ENCODE results near the gene IDUA.
"Not testable (repeated sequence)": the region's sequence is repeated elsewhere in the genome, so short reads cannot be mapped to it uniquely, and the experiment has no call there.

The IDUA gene

DNA sequence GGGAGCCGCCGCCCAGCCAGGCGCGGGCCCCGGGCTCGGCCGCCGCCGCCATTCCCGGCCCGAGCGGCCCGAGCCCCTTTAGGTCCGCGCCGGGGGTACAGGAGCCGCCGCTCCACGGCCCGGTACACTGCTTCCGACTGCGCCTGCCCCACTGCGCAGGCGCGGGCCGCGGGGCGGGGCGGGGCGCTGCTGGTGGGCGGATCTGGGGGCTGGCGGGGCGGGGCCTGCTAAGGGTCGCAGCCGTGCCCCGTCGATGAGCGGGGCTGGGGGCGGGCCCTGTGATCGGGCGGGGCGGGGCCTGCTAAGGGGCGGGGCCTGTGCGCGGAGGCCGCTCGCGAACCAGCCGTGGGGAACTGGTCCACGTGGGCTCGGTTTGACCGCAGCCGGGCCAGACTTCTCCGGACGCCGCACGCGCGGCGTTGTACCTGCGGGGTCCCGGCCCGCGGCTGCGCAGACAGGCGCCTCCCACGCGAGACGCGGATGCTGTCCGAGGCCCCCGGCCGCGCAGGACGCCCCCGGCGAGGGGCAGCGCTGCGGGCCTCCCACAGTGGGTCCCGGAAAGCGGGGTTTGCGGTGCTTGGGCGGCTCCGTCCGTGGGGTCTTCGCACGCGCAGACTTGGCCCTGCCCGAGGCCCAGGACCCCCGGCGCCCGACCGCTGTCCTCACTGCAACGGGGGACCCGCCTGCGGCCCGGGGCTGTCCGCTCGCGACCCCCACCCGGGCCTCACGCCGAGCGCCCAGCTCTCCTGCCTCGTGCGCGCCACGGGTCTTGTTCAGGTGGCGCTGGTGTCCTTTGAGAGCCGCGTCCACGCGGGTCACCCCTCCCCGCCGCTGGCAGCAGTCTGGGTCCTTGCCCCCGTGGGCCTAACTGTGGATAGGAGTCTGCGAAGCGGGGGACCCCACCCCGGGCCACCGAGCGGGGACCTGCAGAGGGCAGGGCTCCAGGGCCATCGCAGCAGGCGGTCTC is 13.1 kb upstream of the IDUA start, which contains the start of gene DGKQ:
Gene DGKQ, minus strand, starts transcription at position 139 of the 967 bp plus-strand sequence. Its CDS starts 87 bp downstream, at position 52.
- peak; percentile 88 for DNase-seq (ENCODE audit: low read depth)
- TF ChIP-seq, protein P1, sequence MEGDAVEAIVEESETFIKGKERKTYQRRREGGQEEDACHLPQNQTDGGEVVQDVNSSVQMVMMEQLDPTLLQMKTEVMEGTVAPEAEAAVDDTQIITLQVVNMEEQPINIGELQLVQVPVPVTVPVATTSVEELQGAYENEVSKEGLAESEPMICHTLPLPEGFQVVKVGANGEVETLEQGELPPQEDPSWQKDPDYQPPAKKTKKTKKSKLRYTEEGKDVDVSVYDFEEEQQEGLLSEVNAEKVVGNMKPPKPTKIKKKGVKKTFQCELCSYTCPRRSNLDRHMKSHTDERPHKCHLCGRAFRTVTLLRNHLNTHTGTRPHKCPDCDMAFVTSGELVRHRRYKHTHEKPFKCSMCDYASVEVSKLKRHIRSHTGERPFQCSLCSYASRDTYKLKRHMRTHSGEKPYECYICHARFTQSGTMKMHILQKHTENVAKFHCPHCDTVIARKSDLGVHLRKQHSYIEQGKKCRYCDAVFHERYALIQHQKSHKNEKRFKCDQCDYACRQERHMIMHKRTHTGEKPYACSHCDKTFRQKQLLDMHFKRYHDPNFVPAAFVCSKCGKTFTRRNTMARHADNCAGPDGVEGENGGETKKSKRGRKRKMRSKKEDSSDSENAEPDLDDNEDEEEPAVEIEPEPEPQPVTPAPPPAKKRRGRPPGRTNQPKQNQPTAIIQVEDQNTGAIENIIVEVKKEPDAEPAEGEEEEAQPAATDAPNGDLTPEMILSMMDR (conservative IDR thresholded peaks at IDR 0.05; ENCODE audit: low read depth, low read length), result no peak
- H3K4me3 ChIP-seq (ENCODE audit: low read depth, low read length), result peak within 1 kb of the TSS; percentile 71

DNA sequence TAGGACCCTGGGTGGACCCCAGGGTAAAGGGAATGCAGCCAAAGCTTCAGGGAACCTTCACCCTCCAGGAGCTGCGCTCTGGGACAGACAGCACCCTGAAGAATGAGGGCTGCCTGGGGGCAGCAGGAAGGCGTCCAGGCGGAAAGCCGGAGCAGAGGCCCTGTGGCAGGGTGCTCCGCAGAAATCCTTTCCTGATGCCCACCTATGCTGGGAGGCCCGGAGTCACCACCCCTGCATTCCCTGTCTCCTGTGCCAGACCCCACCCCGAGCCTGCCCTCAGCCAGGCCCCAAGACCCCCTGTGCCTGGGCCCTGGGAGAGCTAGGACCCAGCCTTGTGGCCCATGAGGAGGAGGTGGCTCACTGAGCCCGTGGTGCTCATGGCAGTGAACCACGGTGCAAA is 12.2 kb upstream of the IDUA start:
- no peak overlapping the region for H3K4me3 ChIP-seq (ENCODE audit: low read depth, low read length)
- no peak for DNase-seq (ENCODE audit: low read depth)
- TF ChIP-seq, protein P1 (conservative IDR thresholded peaks at IDR 0.05; ENCODE audit: low read depth, low read length), result no peak

DNA sequence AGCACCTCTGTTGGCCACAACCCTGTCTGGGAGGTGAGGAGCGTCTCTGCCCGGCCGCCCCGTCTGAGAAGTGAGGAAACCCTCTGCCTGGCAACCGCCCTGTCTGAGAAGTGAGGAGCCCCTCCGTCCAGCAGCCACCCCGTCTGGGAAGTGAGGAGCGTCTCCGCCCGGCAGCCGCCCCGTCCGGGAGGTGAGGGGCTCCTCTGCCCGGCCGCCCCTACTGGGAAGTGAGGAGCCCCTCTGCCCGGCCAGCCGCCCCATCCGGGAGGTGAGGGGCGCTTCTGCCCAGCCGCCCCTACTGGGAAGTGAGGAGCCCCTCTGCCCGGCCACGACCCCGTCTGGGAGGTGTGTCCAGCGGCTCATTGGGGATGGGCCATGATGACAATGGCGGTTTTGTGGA is 10.8 kb upstream of the IDUA start:
- not testable (repeated sequence) for DNase-seq (ENCODE audit: low read depth); H3K4me3 ChIP-seq (ENCODE audit: low read depth, low read length)

DNA sequence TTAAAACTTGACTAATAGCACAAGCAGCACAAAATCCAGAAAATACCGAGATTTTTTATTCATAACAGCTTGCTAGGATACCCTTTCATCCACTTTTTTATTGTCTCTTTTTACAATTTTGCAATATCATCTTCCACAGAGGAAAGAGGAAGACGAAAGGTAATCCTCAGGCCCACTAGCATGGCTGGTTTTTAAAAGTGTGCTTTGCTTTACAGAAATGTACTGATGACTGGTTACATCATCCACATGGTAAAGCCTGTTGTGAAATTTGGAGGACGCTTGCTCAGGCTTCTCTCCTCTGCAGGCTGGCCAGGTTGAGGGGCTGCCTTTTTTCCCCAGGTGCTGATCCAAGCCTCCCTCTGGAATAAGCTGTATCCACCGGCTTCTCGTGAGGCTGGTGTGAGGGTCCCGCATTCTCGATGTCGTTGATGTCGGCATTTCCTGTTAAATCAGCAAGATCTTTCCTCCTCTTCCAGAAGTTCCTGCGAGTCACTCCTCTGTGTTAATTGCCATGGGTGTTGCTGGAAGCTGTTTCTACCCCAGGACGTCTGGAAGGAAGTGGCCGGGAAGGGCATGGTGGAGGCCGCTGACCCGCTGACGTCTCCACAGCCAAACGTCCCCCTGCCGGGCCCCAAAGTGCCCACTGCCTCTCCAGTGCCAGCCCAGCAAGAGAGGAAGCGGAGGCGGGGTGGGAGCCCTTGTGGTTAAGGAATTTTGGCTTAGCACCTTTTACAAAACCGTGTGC is 7.7 kb upstream of the IDUA start:
- no peak overlapping the region for H3K4me3 ChIP-seq (ENCODE audit: low read depth, low read length)
- TF ChIP-seq, protein P1 (conservative IDR thresholded peaks at IDR 0.05; ENCODE audit: low read depth, low read length), result no peak
- peak; percentile 74 for DNase-seq (ENCODE audit: low read depth)

DNA sequence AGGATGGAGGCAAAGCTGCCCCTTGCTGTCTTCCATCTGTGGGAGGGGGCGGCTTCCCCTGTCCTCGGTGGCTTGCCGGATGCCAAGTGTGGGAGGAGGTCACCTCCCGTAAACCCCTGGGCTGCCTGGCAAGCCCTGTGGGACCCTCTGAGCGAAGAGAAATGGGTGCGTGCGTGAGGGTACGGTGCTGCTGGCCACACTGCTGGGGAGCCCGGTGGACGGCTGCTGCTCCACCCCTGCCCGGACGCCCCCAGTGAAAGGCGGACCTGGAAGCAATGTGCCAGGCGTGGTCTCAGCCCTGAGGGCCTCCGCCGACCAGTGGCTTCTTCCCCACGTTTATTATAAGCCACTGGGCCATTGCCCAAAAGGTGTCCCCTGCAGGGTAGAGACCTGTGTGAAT is 4.6 kb upstream of the IDUA start:
- DNase-seq (ENCODE audit: low read depth), result no peak
- H3K4me3 ChIP-seq (ENCODE audit: low read depth, low read length), result no peak overlapping the region
- TF ChIP-seq, protein P1 (conservative IDR thresholded peaks at IDR 0.05; ENCODE audit: low read depth, low read length), result no peak

DNA sequence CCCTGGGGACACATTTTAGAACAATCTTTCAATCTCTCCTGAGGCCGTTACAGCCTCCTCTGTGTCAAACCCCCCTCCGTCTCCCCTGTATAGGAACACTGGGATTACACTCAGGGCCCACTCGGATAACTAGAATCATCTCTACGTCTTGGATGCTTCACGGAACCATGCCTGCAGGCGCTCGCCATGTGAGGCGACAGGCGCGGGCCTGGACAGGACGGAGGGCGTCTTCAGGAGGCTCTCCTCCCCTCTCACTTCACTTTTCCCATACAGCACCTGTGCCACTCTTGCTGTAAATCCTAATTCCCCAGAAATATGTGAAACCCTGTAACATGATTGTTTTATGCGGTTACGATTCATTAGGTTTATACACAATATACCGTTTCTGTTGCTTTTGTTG is 4.0 kb upstream of the IDUA start:
- no peak for DNase-seq (ENCODE audit: low read depth)
- H3K4me3 ChIP-seq (ENCODE audit: low read depth, low read length), result no peak overlapping the region

More for the DNA sequence above, 4.0 kb upstream of the IDUA start:
- TF ChIP-seq, protein P1 (conservative IDR thresholded peaks at IDR 0.05; ENCODE audit: low read depth, low read length), result no peak

Data from choroid plexus epithelial cell (primary cell).